GM12891 (cell line): ENCODE data around the gene KCNE4.

ENCODE experiments used
- PAX5 ChIP-seq: IDR thresholded peaks from 2 replicates; pipeline ENCODE4 v1.6.1; 2011; ENCODE audit warnings: low read length, moderate library complexity, mild to moderate bottlenecking; ENCODE audit not compliant: insufficient read depth, severe bottlenecking
- POLR2A ChIP-seq: IDR thresholded peaks from 2 replicates; pipeline ENCODE4 v1.6.1; 2011; ENCODE audit warnings: low read depth, low read length, control low read depth
- POLR2AphosphoS5 ChIP-seq: IDR thresholded peaks from 2 replicates; pipeline ENCODE4 v1.6.1; 2011; ENCODE audit warnings: low read depth, low read length, control low read depth
- POU2F2 ChIP-seq: IDR thresholded peaks from 2 replicates; pipeline ENCODE4 v1.6.1; 2011; ENCODE audit warnings: low read depth, mild to moderate bottlenecking, control low read depth, low read length, moderate library complexity
- SPI1 ChIP-seq: IDR thresholded peaks from 2 replicates; pipeline ENCODE4 v1.6.1; 2011; ENCODE audit warnings: low read depth, low read length, control low read depth
- TAF1 ChIP-seq: IDR thresholded peaks from 2 replicates; pipeline ENCODE4 v1.6.1; 2011; ENCODE audit warnings: low read depth, low read length, control low read depth

- TF ChIP-seq POLR2A: no peak
- no peak for TF ChIP-seq POLR2AphosphoS5
- no peak for TF ChIP-seq PAX5
- no peak for TF ChIP-seq TAF1
- TF ChIP-seq SPI1: no peak
- no peak for TF ChIP-seq POU2F2
Observed at GRCh38 chr2:223012291-223012690, 39.7 kb upstream of the KCNE4 start.
